Endothelial cell of umbilical vein (primary cell): ENCODE results near the gene TOM1. TPM values are rescaled to one million over a fixed set of nuclear protein-coding genes. Genes with fewer than 3 reads are reported as not detected.

ENCODE experiments used
- BruUV-seq: library from RNA; stranded (reverse); fragments of 400-500 nt; replicated peaks from 2 replicates; lab custom pipeline; 2021; lab: Mats Ljungman, UMichigan
- CTCF ChIA-PET: fragments of 300-600, 350-600 bp; sonication (Branson Sonifier 250); formaldehyde crosslinking; loops from one replicate; lab custom pipeline; 2021; ENCODE audit warnings: antibody characterized with exemption, inconsistent platforms; lab: Charles Lee
- POLR2A ChIA-PET: fragments of 300-600, 350-600 bp; sonication (Branson Sonifier 250); formaldehyde crosslinking; loops from one replicate; lab custom pipeline; 2021; ENCODE audit warnings: antibody characterized with exemption, inconsistent platforms; lab: Charles Lee
- DNase-seq: peaks from one replicate; pipeline ENCODE4 v3.0.0-alpha.2; 2011; ENCODE audit warnings: low read depth, low spot score
- FAIRE-seq: peaks from 2 replicates; lab custom pipeline; 2011; peaks lifted over from hg19 to GRCh38; lab: Jason Lieb, UNC
- H2AFZ ChIP-seq: 2 replicates; pipeline ENCODE4 v1.6.0; 2012; ENCODE audit warnings: low read depth, low read length, control low read depth, inconsistent platforms
- H3K27ac ChIP-seq: 2 replicates; pipeline ENCODE4 v1.5.1; 2011; ENCODE audit warnings: low read depth, mild to moderate bottlenecking, control low read depth, low read length, moderate library complexity; ENCODE audit not compliant: insufficient read depth
- H3K27me3 ChIP-seq, 2 experiments: 2 replicates each; pipeline versions ENCODE4 v1.6.0 to v1.6.1; 2011; ENCODE audit warnings: low read length in 2 of 2, mixed read lengths in 1 of 2; ENCODE audit not compliant: control insufficient read depth in 2 of 2, insufficient read depth in 2 of 2
- H3K36me3 ChIP-seq, 2 experiments: 2 replicates in 1 of 2; 3 replicates in 1 of 2; pipeline ENCODE4 v1.5.1; 2011; ENCODE audit warnings: low read length in 2 of 2, mild to moderate bottlenecking in 1 of 2, moderate library complexity in 1 of 2; ENCODE audit not compliant: control insufficient read depth in 2 of 2, insufficient read depth in 2 of 2; ENCODE audit errors: extremely low read depth in 1 of 2
- H3K4me1 ChIP-seq: 3 replicates; pipeline ENCODE4 v1.5.1; 2011; ENCODE audit warnings: mild to moderate bottlenecking, low read length; ENCODE audit not compliant: control insufficient read depth, insufficient read depth; ENCODE audit errors: extremely low read depth
- H3K4me2 ChIP-seq: 2 replicates; pipeline ENCODE4 v1.6.1; 2011; ENCODE audit warnings: low read length, control low read depth, mixed read lengths; ENCODE audit not compliant: insufficient read depth
- H3K4me3 ChIP-seq, 3 experiments: fragments of 200-600 bp in 1 of 3; sonication (generic), shearing (Covaris generic) in 1 of 3; replicated peaks in 1 of 3; 2 replicates each; pipeline ENCODE4 v1.5.1; 2011 to 2016; ENCODE audit warnings: control low read depth in 3 of 3, low read length in 3 of 3, mild to moderate bottlenecking in 2 of 3, inconsistent platforms in 1 of 3, low read depth in 1 of 3, moderate library complexity in 1 of 3; ENCODE audit not compliant: insufficient read depth in 1 of 3
- H3K79me2 ChIP-seq: 2 replicates; pipeline ENCODE4 v1.6.0; 2012; ENCODE audit warnings: low read length, inconsistent platforms; ENCODE audit not compliant: control insufficient read depth, insufficient read depth
- H3K9ac ChIP-seq: replicated peaks from 2 replicates; pipeline ENCODE3; 2011; ENCODE audit warnings: low read length, control low read depth; ENCODE audit not compliant: insufficient read depth; ENCODE audit errors: extremely low read depth
- H3K9me1 ChIP-seq: replicated peaks from 3 replicates; pipeline ENCODE4 v1.6.0; 2011; ENCODE audit warnings: mild to moderate bottlenecking, low read length; ENCODE audit not compliant: control insufficient read depth, insufficient read depth; ENCODE audit errors: extremely low read depth
- H3K9me3 ChIP-seq: replicated peaks from 2 replicates; pipeline ENCODE4 v1.5.1; 2012; ENCODE audit warnings: low read length, inconsistent platforms; ENCODE audit not compliant: control insufficient read depth, insufficient read depth
- H4K20me1 ChIP-seq: replicated peaks from 2 replicates; pipeline ENCODE3; 2011; ENCODE audit warnings: mild to moderate bottlenecking, low read length; ENCODE audit not compliant: control insufficient read depth, insufficient read depth; ENCODE audit errors: extremely low read depth
- EZH2 ChIP-seq: IDR thresholded peaks from 2 replicates; pipeline ENCODE4 v1.6.1; 2012; ENCODE audit warnings: borderline replicate concordance, low read depth, mild to moderate bottlenecking, moderate library complexity, low read length, inconsistent platforms; ENCODE audit not compliant: severe bottlenecking
- FOS ChIP-seq: IDR thresholded peaks from 2 replicates; pipeline ENCODE4 v1.6.1; 2011; ENCODE audit warnings: mild to moderate bottlenecking, low read length, moderate library complexity, borderline replicate concordance; ENCODE audit not compliant: insufficient read depth
- GATA2 ChIP-seq: IDR thresholded peaks from 2 replicates; pipeline ENCODE4 v1.7.0; 2011; ENCODE audit warnings: low read depth, mild to moderate bottlenecking, moderate library complexity, mixed read lengths, low read length; ENCODE audit not compliant: insufficient read length, insufficient read depth
- JUN ChIP-seq: IDR thresholded peaks from 2 replicates; pipeline ENCODE4 v1.6.1; 2011; ENCODE audit warnings: borderline replicate concordance, low read depth; ENCODE audit not compliant: insufficient read length, insufficient read depth
- MYC ChIP-seq: IDR thresholded peaks from one replicate; pipeline ENCODE4 v1.6.1; 2011; ENCODE audit warnings: mild to moderate bottlenecking, low read depth, low read length
- POLR2A ChIP-seq: IDR thresholded peaks from 2 replicates; pipeline ENCODE4 v1.6.1; 2012; ENCODE audit warnings: low read depth, mild to moderate bottlenecking, control low read depth, low read length
- POLR2AphosphoS5 ChIP-seq: IDR thresholded peaks from 2 replicates; pipeline ENCODE4 v1.6.1; 2012; ENCODE audit warnings: low read depth, mild to moderate bottlenecking, control low read depth, low read length, moderate library complexity; ENCODE audit not compliant: insufficient read depth
- dilution Hi-C: fragments of 300-500 bp; cut with MboI; formaldehyde crosslinking; loops from one replicate; pipeline ENCODE4 v1.15.0; 2019; ENCODE audit warnings: low sequenced_read_pairs; ENCODE audit not compliant: extremely low pct_ligation_motif_present
- intact Hi-C: fragments of 100-400 bp; cut with micrococcal nuclease; formaldehyde crosslinking; loops from one replicate; pipeline ENCODE4 v1.10.0; 2022
- polyA plus RNA-seq, 4 experiments: library from polyadenylated mRNA; depleted of rRNA in 3 of 4; stranded (reverse) in 3 of 4; unstranded in 1 of 4; fragments of >200 nt; gene quantifications; 2 replicates each; pipeline versions ENCODE4 v1.2.1 to v1.2.3, GENCODE V29; 2011 to 2012; ENCODE audit warnings: missing spikeins in 1 of 4
- total RNA-seq: library from RNA; stranded (reverse); gene quantifications from 2 replicates; pipeline ENCODE4 v1.2.3, GENCODE V29; 2021
- TF ChIP-seq, protein P1 (sequence below), 2 donors: IDR thresholded peaks; 1 replicate in 1 of 2; 2 replicates in 1 of 2; pipeline ENCODE4 v1.5.1; 2011; ENCODE audit warnings: low read length in 2 of 2, mild to moderate bottlenecking in 2 of 2, moderate library complexity in 2 of 2, control low read depth in 1 of 2, inconsistent platforms in 1 of 2, low read depth in 1 of 2; ENCODE audit not compliant: insufficient read depth in 1 of 2; ENCODE audit errors: extremely low read depth in 1 of 2
- TF ChIP-seq, protein P2 (sequence below): IDR thresholded peaks from 2 replicates; pipeline ENCODE4 v1.6.1; 2011; ENCODE audit not compliant: insufficient read depth, insufficient read length

Gene TOM1
- total and polyA plus RNA-seq, 2 donors (not counting 3 experiments of a cell fraction or from before 2014, with no cell fraction given) = 36.4 to 74.4 TPM

DNA sequence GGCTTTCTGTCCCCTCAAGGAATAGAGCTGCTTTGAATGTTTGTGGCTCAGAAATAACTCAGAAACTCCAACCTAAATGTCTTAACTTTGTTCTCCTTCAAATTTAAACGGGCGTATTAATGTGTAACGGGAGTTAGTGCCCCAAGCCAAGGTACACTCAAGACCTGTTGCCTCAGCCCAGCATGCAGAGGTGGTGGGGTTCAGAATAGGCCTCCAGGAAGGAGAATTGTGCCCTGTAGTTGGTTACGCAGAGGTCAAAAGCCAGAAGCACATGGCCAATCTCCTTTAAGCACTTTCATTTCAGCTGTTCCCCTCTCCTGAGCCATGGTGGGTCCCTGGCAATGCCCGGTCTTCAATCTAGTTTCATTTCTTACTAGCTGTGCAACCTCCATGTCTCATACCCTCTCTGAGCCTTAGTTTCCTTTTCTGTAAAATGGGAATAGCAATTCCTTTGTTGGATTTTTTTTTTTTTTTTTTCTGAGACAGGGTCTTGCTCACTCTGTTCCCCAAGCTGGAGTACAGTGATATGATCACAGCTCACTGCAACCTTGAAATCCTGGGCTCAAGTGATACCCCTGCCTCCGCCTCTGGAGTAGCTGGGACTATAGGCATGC is 85.4 kb downstream of the TOM1 start:
- Histone ChIP-seq H3K9me1 (no peaks in the 10 kb centered on the region), H3K27me3 (no peaks in the 10 kb centered on the region), H3K4me3 (no peak overlapping the region), H3K4me2 (no peak overlapping the region), H3K4me1 (peaks cover 18% of the 10 kb centered on the region), H2AFZ (no peak overlapping the region), H3K9ac (no peak overlapping the region), H3K27ac (no peak overlapping the region), H3K36me3 (peaks cover 2 to 27% of the 10 kb centered on the region in 2 experiments), H3K79me2 (peaks cover 13% of the 10 kb centered on the region), H3K9me3 (no peaks in the 10 kb centered on the region), H4K20me1 (no peaks in the 10 kb centered on the region)
- DNase-seq (no peak), FAIRE-seq (no peak)
- TF ChIP-seq POLR2AphosphoS5 (no peak), EZH2 (no peak), FOS (no peak), MYC (no peak), GATA2 (no peak), POLR2A (no peak), JUN (no peak)
- TF ChIP-seq, protein P1, sequence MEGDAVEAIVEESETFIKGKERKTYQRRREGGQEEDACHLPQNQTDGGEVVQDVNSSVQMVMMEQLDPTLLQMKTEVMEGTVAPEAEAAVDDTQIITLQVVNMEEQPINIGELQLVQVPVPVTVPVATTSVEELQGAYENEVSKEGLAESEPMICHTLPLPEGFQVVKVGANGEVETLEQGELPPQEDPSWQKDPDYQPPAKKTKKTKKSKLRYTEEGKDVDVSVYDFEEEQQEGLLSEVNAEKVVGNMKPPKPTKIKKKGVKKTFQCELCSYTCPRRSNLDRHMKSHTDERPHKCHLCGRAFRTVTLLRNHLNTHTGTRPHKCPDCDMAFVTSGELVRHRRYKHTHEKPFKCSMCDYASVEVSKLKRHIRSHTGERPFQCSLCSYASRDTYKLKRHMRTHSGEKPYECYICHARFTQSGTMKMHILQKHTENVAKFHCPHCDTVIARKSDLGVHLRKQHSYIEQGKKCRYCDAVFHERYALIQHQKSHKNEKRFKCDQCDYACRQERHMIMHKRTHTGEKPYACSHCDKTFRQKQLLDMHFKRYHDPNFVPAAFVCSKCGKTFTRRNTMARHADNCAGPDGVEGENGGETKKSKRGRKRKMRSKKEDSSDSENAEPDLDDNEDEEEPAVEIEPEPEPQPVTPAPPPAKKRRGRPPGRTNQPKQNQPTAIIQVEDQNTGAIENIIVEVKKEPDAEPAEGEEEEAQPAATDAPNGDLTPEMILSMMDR (IDR thresholded peaks at IDR 0.05; ENCODE audit: extremely low read depth in 1 of 2, insufficient read depth in 1 of 2, low read depth in 1 of 2, low read length in 2 of 2) = no peak
- TF ChIP-seq, protein P2, sequence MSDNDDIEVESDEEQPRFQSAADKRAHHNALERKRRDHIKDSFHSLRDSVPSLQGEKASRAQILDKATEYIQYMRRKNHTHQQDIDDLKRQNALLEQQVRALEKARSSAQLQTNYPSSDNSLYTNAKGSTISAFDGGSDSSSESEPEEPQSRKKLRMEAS = no peak
- CTCF ChIA-PET = interaction anchor here (0.8 to 1.3 kb wide), 3 partner anchors 12 to 45 kb away, joined by 3 read pairs; no protein-coding TSS in a partner anchor
- intact Hi-C loops (no loop called here), dilution Hi-C loops (no loop called here)
- BruUV-seq = no TSS peak
- POLR2A ChIA-PET = interaction anchor here (0.6 kb wide), 2 partner anchors 14 to 33 kb away, joined by 4 read pairs; no protein-coding TSS in a partner anchor
